OCI-LY1 (cell line): Measurements from ENCODE around the gene SOCS6.

ENCODE experiments used
- EZH2 ChIP-seq: fragments of 200-600 bp; sonication (generic), shearing (Covaris generic); IDR thresholded peaks from 2 replicates; pipeline ENCODE4 v1.8.0; 2017; ENCODE audit warnings: borderline replicate concordance, mixed run types, mild to moderate bottlenecking, antibody characterized with exemption, low read length, moderate library complexity, mixed read lengths
- TF ChIP-seq, protein P1 (sequence below): fragments of 200-600 bp; sonication (generic), shearing (Covaris generic); IDR thresholded peaks from 2 replicates; pipeline ENCODE4 v1.5.1; 2017; ENCODE audit warnings: mild to moderate bottlenecking, antibody characterized with exemption, low read length, moderate library complexity, mixed read lengths

DNA sequence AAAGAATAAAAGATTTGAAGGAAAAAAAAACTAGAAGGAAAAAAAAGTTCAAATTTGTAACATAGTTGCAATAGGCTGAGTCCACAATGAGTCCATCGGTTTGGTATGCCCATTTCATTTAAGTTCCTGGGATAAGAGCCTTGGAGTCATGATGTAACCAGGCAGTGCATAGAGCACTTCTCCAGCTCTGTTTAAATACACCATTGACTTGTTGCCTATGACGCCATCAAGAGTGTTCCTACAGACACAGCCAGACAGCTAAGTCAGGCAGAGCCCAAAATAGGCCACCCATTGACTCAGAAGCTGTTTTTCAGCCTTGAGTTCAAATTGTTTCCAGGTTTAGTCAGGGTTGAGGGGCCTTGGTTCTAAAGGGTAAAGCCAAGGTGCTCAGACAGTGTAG, 44.9 kb downstream of the SOCS6 start:
- no peak for TF ChIP-seq EZH2
- TF ChIP-seq, protein P1, sequence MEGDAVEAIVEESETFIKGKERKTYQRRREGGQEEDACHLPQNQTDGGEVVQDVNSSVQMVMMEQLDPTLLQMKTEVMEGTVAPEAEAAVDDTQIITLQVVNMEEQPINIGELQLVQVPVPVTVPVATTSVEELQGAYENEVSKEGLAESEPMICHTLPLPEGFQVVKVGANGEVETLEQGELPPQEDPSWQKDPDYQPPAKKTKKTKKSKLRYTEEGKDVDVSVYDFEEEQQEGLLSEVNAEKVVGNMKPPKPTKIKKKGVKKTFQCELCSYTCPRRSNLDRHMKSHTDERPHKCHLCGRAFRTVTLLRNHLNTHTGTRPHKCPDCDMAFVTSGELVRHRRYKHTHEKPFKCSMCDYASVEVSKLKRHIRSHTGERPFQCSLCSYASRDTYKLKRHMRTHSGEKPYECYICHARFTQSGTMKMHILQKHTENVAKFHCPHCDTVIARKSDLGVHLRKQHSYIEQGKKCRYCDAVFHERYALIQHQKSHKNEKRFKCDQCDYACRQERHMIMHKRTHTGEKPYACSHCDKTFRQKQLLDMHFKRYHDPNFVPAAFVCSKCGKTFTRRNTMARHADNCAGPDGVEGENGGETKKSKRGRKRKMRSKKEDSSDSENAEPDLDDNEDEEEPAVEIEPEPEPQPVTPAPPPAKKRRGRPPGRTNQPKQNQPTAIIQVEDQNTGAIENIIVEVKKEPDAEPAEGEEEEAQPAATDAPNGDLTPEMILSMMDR = no peak
